ENCODE results near the gene SPOCK1.

Gene SPOCK1

DNA sequence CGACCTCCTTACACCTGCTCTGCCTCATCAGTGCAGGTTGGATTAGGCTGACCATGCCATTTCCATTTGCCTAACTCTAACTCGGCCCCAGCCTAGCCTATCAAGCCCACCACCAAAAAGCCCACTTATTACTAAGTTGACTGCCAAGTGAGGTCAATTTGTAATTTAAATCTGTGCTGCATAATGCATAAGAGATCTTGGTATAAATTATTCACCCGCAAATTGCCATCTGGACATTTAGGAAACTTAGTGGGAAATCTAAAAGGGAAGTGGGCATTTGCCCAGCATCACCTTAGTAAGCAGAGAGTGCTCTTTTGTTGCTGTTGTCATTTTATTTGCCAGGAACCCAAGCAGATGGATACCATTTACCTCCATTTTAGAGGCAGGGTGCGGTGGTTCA is 143.0 kb downstream of the SPOCK1 start:
- TF ChIP-seq CTCF (IDR thresholded peaks at IDR 0.05), result no peak

DNA sequence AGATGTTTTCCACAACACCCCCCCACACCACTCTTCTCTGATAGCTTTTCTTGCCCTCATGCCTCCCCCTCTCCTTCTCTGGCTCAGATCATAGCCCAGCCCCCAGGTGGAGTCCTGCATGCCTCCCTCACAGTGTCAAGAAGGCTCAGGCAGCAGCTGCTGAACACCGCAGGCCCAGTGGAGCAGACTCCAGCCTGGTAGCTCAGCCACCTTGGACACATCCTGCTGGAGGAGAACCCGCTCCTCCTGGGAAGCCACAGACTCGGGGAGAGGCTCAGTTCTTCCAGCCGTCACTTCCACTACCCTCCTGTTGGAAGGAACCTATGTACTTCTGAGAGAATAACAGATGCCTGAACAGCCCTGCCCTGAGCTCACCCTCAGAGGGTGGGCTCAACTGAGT is 143.4 kb downstream of the SPOCK1 start:
- no peak for TF ChIP-seq CTCF (IDR thresholded peaks at IDR 0.05)

DNA sequence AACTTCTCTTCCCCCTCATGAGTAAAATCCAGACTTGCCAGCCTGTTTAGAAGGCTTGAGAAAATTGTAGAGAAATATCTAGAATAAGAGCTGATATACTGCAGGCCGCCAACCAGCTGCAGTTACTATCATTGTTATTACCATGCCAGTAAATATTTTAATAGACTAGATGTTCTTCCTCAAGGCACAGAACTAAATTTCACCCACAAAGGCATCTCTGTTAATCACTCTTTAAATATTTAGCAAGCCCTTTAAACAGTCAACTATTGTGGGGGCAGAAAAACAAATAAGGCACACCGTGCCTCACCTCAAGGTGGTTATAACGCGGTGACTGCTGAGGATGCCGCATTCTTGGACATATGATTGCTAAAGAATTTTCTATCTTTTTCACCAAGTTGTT is 147.0 kb downstream of the SPOCK1 start:
- TF ChIP-seq CTCF (IDR thresholded peaks at IDR 0.05), result no peak

- TF ChIP-seq CTCF (IDR thresholded peaks at IDR 0.05), result no peak
Measured at GRCh38 chr5:137350791-137351190, 148.3 kb downstream of the SPOCK1 start.

- no peak for TF ChIP-seq CTCF (IDR thresholded peaks at IDR 0.05)
Measured at GRCh38 chr5:137348759-137349158, 150.4 kb downstream of the SPOCK1 start.

DNA sequence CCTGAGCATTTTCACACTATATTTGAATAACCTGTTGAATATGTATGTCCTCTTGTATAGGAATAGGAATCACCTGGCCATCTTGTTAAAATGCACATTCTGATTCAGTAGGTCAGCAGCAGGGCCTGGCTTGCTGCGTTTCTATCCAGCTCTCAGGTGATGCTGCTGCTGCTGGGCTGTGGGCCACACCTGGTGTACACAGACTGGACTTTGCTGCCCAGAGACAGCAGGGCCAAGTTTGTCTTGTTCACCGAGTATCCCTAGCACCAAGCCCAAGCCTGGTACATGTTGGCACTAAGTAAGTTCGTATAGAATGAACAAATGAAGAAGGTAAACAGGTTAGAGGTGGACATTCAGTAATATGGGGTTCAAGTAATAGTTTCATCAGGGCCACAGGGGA is 151.3 kb downstream of the SPOCK1 start:
- TF ChIP-seq CTCF (IDR thresholded peaks at IDR 0.05), result no peak

GRCh38 chr5:137346281-137346680 is 152.8 kb downstream of the SPOCK1 start:
- TF ChIP-seq CTCF (IDR thresholded peaks at IDR 0.05), result no peak

DNA sequence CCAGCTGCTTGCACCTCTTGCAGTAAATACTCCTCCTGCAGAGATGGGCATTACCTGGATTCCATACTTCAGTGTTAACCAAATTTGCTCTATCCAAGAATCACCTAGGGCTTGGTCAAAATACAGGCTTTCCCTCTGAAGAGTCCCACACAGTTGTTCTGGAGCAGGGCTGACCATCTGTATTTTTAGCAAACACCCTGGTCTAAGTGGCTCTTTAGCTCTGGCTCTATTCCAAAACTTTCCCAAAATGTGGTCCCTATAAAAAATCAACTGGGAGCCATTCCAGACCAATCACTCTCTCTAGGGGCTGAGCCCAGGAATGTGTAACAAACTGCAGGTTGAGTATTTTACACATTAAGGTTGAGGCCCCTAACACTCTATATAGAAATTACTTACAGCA is 153.7 kb downstream of the SPOCK1 start:
- no peak for TF ChIP-seq CTCF (IDR thresholded peaks at IDR 0.05)
